Fibroblast of skin of right quadriceps (primary cell): ENCODE data around the gene RSPO3.

Experiments used
- DNase-seq: peaks from one replicate; pipeline ENCODE4 v3.0.0-alpha.2; 2013

Gene RSPO3

DNA sequence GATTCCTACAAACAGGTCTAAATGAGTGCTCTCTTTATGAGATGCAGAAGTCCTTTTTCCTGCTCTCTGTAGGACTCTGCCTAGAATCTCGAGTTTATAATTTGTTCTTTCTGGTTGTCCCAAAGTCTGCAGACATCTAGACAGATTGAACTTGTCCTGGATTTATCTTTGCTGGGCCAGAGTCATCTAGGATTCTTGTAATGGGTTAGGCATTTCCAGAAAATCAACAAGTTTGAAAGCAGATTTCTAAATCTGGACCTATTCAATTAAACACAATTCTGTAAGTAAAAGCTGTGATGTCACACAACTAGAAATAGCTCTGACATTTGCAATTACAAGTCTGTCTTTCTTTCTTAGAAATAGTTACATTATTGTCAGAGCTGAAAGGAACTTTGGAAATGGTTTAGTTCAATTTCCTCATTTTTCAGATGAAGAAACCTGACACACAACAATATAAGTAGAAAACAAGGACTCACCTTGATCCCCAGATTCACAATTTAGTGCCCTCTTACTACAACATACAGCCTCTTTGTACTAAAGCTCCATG is 4.2 kb upstream of the RSPO3 start:
- DNase-seq, result no peak

DNA sequence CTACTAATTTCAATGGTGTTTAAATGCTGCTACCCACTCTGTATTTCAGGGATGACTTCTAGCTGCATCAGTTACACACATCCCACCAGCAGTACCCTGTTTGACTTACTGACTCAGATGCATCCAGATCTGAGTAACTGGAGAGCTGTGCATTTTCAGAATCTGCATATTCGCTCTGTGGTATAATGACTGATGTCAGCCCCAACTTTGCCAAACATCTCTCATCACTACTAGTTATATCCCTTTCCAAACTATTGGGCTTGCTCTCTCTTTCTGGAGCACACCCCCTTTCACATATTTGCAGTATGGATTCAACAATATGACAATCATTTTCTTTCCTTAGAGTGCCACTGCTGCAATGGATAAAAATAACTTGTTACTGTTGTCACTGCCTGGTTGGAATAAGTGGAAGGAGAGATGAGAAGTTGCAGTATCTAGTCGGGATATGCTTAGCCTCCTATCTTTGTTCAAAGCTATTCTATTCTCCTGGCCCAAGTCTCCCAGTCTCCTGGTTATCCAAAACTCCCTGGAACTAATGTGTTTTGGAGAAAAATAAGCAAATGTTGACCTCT is 3.3 kb upstream of the RSPO3 start:
- peak; percentile 51 for DNase-seq

DNA sequence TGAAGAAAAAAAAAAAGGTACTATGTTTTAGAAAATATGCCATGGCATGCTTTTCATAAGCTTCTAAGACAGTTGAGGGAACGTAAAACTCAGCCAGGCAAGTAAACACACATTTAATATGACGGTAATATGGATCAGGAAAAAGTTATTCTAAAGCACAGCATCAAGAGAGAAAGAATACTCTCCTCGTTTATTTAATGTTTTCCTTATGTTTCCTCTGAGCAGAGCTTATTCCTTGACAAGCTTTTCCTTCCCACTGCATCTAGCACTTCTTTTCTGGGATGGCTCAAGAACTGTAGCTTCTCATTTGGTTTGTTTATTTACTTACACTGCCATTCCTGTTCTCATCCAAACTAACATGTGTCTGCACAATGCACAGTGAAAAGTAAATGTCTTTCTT is 2.7 kb upstream of the RSPO3 start:
- DNase-seq, result no peak

DNA sequence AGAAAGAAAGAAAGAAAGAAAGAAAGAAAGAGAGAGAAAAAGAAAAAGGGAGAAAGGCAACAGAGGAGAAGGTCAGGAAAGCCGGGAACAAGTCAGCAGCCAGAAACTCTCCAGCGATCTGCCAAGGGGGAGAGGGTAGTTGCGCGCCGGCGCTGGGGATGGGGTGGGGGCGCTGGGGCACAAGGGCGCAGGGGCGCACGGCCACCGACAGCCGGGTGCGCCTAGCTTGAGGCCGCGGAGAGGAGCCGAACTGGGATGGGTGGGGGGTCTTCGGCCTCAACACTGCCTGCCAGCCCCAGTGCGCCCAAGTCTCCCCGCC is 533 bp upstream of the RSPO3 start:
- DNase-seq, result no peak

DNA sequence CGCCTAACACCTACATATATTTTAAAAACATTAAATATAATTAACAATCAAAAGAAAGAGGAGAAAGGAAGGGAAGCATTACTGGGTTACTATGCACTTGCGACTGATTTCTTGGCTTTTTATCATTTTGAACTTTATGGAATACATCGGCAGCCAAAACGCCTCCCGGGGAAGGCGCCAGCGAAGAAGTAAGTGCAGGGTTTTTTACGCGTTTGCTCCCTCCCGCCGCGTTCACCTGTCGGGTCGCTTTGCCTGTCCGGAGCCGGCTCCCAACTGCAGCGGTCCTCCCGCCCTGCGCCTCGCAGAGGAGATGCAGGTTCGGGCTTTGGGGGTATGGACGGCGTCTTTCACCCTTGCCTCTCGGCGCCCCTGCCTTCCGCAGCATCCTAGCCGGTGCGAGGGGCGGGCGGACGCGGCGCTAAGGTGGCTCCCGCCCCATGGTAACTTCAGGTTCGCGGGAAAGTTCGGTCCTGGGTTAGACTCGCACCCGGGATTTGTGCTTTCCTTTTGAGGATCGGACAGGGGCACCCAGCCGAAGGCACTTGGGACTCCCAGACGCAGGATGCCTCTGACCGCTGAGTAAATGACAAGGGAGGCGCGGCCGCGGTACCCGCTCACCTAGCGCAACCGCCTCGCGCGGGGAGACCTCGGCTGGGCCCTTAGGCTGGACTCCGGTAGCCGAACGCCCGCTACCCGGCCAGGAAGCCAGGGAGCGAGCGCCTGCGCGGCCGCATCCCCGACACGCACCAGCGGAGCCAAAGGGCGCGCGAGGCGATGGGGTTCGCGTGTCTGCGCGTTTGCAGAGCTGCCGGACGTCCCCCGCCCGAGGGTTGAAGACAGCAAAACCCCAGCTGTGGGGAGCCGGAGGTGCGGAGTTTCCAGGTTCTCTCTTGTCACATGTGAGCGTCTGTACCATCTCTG is 891 bp downstream of the RSPO3 start:
- no peak for DNase-seq

DNA sequence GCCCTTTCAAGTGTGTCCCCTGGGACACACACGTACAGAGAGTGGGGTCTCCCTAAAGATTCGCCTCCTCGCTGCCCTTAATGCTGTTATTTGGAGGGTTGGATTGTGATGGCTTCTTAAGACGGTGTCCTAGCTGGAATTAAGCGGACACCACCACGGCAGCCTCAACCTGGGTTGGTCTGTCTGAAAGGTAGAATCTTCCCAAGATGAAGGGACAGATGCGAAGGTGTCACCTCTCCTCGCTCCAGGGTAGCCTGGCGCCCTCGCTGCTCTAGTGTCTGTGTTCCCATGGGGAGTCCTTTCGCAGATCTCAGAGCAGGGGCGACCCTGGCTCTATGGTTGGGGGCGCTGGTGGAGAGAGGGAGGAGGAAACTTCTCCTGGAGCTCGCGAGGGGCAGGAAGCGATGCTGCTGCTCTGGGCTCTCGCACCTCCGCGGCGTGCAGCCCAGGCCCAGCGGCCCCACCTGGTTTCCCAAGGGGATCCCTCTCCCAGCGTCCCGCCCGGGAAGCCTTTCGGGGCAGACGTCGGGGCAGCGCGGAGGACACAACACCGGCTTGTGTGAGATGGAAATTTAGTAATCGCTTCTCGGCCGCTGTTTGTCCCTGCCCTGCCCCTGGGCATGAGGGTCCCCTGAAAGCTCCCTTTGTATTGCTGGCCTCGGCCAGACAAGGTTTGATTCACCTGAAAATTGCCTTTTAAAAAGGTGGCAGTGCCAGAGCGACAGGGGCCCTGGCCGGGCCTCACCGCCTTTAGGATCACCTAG is 1.7 kb downstream of the RSPO3 start:
- DNase-seq, result no peak

DNA sequence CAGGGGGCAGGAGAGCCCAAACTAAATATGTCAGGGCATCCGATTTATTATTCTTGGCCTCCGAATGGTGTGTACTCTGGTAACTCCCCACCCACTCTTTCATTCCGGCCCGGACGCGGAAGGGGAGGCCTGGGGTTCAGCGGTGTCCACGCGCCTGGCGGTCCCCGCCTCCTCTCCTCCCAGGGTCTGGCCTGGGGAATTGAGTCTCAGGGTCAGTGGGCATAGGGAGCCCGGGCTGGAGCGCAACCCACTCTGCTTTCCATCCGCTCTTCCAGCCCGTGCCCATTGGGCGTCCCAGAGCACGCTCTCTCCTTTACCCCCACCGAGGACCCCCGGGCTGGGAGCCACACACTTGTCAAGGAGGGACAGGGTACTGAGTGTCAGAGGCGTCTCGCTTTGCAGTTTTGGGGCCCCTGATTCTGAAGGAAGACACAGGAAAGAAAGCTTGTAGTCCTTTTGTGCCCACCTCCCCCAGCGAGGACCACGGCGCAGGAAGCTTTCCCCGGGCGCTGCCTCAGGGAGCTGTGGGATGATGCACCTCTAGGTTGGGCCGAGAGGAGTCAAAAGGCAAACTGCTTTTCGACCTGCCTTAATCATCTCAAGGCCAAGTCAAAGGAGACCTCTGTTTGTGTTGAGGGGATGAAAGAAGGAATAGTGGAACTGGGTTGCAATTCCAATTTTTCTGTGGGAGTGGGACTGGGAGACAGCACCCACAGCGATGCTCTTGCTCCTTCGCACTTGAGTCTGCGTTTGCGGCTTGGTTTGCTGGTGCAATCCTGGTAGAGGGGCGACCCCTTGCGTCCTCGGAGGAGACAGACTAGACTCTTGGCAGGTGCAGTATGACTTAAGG is 2.5 kb downstream of the RSPO3 start:
- DNase-seq, result peak; percentile 70

DNA sequence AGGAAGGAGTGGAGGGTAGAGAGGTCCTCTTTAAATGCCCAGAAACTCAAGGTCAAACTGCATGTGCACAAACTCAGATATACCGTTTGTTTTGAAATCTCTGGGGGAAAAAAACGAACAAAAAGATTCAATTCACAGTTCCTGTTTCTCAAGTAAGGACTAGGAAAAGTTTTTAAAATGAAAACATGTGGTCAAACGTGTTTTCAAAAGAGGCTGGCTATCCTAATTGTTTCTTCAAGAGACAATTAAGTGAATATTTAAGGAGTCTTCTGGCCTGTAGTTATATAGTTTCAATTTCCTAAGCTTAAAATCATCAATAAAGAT is 3.1 kb downstream of the RSPO3 start:
- DNase-seq, result no peak

DNA sequence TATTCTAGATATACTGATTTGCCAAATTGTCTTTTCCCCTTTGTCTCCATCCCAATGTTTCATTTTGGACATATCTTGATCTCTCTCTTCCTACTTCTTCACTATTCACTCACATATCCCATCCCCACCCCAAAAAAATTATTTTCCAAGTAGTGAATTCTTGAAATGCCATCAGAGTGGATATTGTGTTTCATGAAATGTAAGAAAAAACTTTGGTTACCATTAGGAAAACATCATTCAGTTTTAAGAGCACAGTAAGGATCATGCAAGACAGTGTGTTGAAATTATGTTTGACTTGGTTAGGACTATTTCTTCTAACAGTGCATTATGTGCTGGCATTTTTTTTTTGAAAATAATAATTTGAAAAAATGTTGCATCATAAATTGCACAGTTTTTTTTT is 5.7 kb downstream of the RSPO3 start:
- DNase-seq, result no peak

DNA sequence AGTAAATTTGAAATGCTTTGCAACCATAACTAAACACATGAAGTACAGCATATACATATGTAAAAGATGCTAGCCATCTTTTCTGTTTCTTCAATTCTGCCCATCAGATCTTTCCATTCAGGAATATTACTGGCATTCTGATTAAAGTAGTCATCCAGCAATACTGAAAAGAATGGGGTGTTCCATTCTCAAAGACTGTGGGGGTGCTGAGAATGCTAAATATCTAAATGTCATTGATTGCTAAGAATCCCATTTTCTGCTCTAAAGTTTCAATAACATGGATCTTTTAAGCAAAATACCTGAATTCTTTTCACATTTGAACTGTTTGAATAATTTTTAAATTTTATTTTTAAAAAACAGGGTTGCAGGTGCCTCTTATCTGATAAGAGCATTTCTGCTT is 6.2 kb downstream of the RSPO3 start:
- no peak for DNase-seq

DNA sequence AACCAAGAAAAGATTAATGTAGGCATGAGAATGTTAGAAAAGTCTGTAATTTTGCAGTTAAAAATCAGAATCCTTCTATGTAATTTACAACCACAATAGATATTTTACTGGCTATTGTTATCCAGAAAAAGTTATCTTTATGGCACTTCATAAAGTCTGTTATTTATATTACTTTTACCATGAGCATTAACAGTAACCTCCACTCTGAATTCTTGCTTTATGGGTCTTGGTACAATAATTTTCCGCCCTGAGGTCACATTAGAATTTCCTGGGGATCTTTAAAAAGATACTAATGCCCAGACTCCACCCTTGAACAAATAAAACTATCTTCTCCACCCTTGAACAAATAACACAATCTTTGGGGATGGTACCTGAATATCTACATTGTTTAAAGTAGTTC is 9.6 kb downstream of the RSPO3 start:
- DNase-seq, result no peak

DNA sequence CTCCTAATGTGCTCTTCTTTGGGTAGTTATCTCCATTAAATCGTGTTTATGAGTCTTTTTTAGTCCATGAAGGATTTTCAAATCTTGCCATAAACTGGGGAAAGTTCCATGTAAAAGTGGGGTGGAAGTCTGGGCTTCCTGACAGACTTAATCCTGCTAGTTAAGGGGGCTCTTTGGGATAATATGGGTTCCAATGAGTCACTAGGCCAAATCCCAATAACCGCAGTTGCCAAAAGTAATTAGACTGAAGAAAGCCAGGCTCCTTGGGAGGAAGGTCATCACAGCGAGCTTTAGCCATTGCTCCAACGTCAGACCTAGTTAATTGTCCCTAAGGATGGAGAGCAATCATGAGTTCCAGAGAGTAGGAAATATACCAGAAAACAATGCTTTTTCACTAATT is 10.8 kb downstream of the RSPO3 start:
- DNase-seq, result no peak

DNA sequence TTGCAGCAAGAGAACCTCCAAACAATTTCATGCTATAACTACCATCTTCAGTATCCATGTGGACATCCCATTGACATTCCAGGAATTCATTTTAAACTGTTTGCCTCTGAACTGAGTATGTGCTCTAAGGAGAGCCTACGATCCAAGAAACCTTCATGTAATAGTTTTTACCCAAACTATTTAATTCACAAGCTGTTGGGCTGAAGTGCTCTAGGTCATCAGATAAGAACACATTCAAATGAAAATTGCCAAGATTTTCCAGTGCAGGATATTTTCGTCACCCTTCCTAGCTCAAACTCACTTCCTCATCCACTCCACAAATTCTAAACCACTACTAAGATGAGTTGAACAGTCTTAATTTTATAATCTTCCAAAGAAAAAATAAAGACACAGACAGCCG is 12.8 kb downstream of the RSPO3 start:
- no peak for DNase-seq

DNA sequence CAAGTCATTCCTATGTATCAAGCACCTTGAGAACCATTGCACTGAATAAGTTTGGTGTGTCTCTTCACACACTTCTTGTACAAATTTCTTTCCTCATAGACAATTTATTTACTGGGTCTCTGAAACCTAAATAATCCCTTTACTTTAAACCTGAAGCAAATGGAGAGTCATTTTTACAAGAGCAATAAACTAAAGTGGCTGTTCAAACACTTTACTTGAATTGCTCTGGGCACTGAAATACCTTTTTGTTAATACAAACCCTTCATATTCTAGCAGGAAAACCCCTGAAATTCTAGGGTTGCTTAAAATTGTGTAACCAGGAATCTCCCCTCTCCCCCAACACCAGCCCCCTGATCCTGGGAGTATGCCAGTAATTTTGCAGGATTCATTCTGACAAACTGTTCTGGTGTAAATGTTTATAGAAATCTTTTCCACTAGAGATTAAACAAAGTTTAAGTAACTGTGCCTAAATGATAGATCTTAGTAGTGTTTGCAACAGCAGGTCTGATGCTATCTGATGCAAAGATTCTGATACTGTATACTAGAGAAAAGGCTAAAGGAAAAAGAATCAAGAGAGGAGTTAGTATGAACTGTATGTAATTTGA is 13.4 kb downstream of the RSPO3 start:
- no peak for DNase-seq

DNA sequence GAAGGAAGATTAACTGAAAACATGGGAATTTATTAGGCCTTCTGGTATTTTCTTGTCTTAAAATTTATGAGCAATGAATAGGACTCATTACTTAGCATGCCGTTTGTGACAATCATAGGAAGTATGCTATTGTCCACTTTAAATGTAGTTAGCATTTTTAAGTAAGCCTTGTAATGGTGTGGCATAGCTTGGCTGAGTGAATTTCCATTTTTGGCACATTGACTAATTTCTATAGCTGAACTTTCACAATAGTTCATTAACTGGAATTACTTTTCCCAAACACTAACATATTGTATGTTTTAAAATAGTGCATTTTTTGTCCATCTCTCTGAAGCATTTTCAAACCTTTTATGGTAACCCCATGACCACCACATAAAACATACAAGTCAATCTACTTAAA is 15.7 kb downstream of the RSPO3 start:
- no peak for DNase-seq

DNA sequence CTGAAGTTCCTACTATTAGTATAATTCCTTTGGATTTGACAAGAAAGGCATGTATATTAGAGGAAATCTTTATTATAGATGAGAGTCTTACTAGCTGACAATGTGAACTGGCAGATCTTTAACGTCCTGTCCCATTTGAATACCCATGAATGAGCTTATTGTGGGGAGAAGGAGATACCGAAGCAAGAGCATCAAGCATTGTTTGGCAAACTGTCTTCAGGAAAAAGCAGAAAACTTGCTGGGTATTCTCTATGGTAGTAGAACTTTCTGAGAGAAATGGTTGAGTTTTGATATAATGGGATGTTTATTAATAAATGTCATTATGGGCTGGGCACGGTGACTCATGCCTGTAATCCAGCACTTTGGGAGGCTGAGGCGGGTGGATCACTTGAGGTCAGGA is 18.3 kb downstream of the RSPO3 start:
- no peak for DNase-seq

DNA sequence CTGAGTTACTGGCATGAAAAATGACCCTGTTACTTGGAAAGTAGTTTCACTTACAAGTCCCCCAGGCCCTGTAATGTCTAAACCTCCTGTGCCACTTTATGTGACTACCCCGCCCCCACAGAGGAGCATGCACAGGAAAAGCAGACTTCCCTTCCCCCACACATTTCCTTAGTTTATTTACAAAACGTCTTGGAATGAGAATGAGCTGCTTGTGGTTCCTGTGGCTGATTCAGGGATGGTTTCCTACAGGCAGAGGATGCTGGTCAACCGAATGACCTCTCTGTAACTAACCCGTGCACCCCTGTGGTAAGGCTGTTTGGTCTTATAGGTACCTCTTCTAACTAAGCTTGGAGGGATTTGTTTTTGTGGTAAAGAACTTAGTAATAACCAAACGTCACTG is 28.5 kb downstream of the RSPO3 start:
- DNase-seq, result peak; percentile 88

DNA sequence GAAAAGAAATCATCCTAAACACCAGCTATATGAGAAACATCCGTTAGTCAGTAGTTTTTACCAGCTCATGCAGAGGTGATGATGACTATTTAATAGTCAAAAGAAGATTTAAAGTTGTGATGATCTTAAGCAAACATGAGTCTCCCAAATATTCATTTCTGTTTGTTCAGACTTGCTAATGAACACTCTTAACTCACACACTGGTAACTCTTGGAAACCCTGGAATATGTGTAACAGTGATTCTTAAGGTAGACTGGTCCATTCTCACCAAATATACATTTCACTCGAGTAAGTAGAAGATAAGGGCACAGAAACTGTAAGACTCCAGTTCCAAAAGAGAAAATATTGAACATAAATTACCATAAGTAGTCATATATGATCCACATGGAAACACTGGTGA is 29.1 kb downstream of the RSPO3 start:
- DNase-seq, result no peak

DNA sequence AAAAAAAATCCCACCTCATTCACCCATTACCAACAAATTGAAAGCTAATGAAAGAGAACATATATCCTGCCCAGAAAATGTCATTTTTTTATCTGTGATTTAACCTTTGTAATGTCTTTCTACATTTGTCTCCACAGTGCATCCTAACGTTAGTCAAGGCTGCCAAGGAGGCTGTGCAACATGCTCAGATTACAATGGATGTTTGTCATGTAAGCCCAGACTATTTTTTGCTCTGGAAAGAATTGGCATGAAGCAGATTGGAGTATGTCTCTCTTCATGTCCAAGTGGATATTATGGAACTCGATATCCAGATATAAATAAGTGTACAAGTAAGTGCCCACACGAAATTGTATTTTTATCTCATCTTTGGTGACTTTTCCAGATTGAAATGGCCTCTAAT is 30.0 kb downstream of the RSPO3 start:
- no peak for DNase-seq

DNA sequence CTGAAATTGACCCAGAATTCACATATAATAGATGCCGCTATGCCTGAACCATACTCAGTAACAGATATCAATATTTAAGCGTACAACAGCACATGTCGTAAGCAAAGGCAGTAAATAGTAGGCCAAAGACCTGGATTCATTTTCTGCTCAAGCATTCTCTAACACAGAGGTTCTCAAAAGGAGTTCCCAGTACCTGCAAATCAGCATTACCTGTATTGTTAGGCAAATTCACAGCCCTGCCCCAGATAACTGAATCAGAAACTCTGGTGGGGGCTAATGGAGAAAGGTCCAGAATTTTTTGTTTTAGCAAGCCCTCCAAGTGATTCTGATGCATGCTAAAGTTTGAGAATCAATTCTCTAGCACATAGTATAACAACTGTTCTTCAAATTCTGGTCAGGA is 36.0 kb downstream of the RSPO3 start:
- DNase-seq, result no peak

DNA sequence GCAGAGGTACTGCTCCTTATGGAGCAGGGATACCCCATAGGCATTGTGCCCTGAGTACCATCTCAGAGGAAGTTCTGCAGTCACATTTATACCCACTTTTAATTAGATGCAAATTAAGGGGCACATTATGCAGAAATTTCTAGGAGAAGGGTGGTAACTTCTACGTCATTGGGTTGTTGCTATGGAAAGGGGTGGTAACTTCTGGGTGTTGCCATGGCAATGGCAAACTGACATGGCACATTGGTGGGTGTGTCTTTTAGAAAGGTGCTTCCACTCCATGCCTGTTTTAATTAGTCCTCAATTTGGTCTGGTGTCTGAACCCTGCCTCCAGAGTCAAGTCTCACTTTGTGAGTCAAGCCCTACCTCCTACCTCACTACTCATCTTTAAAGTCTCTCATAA is 42.0 kb downstream of the RSPO3 start:
- no peak for DNase-seq

DNA sequence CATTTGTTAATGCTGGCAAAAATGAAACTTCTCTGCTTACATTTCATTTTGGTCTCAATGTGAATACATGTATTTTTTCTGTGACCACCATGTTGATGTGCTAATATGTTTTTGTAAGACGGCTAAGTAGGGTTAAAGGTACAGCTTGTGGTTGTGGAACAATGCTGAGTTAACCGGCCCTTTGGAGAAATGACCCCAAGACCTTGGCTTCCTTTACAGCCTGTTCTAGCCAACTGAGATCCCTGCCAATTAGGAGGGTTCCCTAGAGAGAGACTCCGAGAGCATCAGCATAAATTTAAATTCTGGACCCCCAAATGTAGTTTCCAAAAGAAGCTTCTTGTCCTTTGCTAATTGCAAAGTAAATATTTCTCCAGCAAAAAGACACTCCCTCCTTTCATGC is 44.4 kb downstream of the RSPO3 start:
- DNase-seq, result no peak

DNA sequence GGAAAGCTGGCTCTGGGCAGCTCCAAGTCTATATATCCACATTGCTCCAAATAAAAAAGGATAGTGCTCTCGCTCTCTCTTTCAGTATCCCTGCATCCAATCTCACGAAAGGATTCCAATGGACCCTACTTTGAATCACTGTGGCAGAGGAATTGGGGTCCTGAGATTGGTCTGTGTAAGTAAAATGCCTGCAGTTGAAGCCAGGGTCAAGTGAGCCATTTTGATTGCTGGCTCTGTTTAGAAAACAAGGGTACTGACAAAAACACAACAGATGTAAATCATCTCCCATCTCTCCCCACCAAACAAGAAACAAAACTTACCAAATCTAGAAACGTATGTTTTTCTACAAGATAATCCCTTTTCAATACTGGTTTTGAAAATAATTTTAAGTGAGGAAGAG is 45.6 kb downstream of the RSPO3 start:
- no peak for DNase-seq
